CD4-positive, alpha-beta T cell treated with Interleukin-4 for 4 hours (primary cell): ENCODE data around the gene EFNB1.

Experiments used
- DNase-seq: peaks from one replicate; pipeline ENCODE4 v3.0.0-alpha.2; 2020

EFNB1 gene

DNA sequence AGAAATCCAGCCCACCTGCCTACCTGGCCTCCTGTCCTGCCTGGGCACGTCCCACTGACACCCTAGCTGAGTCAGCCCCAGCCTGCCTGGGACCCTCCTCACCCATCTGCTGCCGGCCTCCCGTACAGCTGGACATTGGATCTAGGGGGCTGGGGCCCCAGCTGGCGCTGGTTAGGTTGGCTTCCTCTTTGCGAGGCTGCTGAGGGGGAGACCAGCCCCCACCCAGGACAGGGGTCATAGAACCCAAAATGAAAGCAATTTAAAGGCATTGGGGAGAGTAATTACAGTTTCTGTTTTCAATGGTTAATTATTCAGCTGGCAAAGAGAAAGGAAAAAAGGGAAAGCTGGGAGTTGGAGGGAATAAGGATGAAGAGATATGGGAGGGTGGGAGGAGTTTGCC, 15.8 kb downstream of the EFNB1 start:
- no peak for DNase-seq

GRCh38 chrX:68846536-68846935, 17.7 kb downstream of the EFNB1 start:
- DNase-seq: no peak

GRCh38 chrX:68847172-68847571, 18.4 kb downstream of the EFNB1 start:
- no peak for DNase-seq

- no peak for DNase-seq
Measured at GRCh38 chrX:68848189-68848940, 19.5 kb downstream of the EFNB1 start.

GRCh38 chrX:68851082-68851481, 22.3 kb downstream of the EFNB1 start:
- DNase-seq: no peak

DNA sequence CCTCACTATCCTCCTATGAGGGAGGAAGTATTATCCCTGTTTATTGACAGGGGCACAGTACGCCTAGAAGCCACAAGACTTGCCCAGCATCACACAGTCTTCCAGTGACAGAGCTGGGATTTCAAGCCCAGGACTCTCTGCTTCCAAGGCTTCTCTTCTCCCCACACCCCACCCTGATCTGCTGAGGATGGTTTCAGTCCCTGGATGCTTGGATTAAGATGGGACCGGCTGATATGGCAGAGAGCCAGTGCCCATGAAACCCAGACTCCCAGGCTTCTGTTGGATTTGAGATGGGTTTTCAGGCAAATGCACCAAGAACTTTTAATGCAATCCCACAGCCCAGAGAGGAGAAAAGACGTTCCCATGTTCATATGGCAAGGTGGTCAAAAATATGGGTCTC, 23.2 kb downstream of the EFNB1 start:
- no peak for DNase-seq

DNA sequence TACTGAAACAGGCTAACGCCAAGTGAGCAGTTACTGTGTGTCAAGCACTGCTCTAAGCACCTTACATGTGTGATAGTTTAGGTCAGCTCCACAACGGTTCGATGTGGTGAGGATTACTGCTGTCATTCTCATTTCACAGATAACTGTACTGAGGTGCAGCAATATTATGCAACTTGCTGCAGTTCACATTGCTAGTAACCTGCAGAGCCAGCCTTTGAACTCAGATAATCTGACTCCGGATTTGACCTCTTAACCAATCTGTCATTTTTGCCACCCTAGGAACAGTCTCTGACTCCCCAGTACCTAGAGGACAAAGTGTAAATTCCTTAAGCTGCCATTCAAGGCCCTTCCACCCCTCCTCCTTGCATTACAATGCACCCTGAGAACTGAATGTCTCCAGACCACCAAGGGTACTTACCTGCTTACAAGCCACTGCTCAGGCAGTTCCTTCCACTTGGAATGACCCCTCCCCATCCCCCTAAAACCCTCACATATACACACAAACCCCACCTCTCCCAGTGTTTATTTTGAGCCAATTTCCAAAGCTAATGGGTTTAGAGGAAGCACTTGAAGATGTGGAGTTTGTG, 24.9 kb downstream of the EFNB1 start:
- no peak for DNase-seq

DNA sequence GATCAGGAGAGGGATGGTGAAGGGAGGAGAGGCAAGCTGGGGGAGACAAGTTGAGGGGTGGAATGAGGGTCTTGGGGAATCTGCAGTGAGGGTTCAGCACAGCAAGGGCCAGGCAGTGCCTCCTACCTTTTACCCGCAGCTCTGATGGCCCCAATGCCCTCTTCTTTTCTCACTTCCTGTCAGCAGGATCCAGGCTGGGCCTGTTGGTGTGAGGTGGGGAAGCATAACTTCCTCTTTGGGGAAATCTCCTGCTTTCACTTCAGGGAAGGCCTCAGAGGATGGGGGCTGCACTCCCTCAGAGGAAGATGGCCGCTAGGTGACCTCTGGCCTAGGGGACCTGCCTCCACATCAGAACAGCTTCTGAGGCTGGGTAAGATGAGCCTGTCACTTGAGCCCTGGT, 36.5 kb downstream of the EFNB1 start:
- DNase-seq: no peak

DNA sequence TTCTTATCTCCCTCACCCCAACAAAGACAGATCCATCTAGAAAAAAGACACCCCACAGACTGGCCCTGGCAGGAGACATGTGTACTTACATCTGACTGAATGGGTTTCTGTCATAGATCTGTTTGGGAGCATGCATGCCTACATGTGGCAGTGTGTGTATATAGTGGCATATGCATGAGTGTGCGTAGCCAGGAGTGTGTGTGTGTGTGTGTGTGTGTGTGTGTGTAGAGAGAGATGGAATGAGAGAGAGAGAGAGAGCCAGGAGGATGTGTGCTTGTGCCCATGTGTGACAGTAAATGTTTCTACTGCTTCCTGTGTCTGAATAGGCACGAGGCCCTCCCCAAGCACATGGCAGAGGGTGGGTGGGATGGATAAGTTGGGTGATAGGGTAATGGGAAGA, 37.1 kb downstream of the EFNB1 start:
- no peak for DNase-seq

- DNase-seq: no peak
Measured at GRCh38 chrX:68867458-68868112, 38.8 kb downstream of the EFNB1 start.

- no peak for DNase-seq
Measured at GRCh38 chrX:68868316-68868715, 39.5 kb downstream of the EFNB1 start.

DNA sequence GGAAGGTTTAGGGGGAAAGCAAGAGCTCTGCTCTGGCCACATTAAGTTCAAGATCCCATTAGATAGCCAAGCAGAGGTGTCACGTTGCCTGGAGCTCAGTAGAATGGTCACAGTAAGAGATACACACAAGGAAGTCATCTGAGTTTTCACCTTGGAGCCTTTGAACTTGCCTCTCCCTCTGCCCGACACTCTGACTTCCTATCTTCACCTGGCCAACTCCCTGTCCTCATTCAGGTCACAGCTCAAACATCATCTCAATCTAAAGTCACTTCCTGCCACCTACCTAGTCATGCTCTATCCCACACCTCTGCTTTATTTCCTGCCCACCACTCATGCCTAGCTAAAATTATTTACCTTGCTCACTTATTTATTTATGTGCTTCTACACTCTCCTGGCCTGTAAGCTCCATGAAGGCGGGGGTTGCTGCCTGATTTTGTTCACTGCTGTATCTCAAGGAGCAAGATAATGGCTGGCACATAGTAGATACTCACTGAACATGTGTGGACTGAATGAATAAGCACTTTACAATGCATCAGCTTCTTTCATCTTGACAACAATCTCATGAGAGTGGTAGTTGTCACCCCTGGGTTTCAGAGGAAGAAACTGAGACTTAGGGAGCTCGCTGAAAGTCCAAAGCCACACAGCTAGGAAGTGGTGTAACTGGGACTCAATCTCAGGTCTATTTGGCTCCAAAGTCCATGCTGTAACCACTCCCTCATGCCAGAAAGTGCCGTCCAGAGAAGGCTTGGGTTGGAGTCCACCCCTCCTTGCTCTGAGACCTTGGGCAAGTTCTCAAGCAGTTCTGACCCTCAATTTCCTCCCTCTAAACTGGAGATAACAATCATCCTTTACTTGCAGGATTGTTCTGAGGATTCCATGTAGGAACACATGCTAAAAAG, 40.3 kb downstream of the EFNB1 start:
- no peak for DNase-seq

GRCh38 chrX:68870357-68870756, 41.5 kb downstream of the EFNB1 start:
- no peak for DNase-seq

DNA sequence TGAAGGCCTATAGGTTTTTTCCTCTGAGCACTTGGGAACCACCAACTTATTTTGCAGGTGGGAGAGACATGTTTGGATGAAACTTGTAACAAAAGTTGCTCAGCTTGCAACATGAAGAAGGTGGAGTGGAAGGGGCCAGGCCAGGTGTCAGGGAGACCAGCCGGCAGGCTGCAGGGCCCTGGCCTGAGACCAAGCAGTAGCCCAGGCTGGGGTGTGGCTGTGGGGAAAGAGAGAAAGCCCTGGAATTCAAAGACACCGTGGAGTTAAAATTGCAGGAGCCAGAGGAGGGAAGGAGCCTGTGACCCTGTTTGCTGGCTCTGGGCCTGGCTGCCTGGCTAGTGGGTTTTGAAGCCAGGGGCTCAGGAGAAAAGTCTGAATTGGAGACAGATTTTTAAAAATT, 43.4 kb downstream of the EFNB1 start:
- DNase-seq: no peak

DNA sequence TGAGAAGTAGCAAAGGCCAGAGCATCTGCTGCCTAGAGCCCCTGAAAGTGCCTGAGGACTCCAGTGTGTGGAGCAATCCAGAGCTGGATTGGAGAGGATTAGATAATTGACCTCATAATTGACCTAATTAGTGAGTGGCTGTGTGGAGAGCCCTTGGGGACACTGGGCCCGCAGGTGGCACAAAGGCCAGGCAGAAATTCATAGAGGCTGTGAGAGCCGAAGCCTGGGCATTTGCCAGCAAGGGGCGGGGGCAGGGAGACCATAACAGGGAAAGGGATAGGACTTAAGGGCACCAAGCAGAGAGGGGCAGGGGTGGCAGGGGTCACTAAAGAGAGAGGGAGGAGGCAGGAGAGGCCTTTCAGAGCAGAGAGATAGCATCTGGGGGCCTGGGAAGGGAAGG, 45.3 kb downstream of the EFNB1 start:
- no peak for DNase-seq

- no peak for DNase-seq
Measured at GRCh38 chrX:68876731-68877130, 47.9 kb downstream of the EFNB1 start.

DNA sequence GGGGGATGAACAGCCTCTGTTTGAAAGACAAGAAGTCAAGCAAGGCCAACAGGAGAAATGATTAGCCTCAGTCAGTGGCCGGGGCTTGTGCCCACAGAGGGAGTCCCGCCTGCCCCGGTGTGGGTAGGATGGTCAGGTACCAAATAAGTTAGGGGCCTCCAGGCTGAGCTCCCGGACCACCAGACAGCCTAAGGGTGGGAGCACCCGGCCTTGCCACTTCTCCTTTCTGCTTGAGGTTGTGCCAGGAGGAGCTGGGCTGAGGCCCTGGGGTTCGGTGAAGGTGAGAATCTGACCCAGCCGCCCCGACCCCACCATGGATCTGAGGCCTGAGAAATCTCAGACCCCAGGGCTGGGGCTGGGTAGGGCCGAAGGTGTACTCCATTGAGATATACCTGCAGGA, 48.8 kb downstream of the EFNB1 start:
- no peak for DNase-seq

GRCh38 chrX:68878977-68879645, 50.3 kb downstream of the EFNB1 start:
- DNase-seq: no peak

GRCh38 chrX:68880846-68881552, 52.2 kb downstream of the EFNB1 start:
- no peak for DNase-seq

- DNase-seq: no peak
Measured at GRCh38 chrX:68881911-68882310, 53.1 kb downstream of the EFNB1 start.

DNA sequence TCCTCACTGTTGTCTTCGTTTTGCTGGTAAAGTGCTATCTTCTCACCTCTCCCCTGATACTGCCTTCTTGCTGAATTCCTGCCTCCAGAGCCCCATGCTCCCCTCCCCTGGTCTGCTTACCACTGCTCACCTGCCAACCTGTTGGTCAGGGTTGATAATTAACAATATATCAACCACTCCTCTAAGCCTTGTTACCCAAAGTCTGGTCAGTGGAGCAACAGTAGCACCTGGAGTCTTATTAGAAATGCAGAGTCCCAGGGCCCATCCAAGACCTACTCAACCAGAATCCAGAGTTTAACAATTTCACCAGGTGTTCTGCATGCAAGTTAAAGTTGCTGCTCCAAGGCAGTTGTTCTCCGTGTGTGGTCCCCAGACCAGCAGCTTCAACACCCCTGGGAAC, 55.0 kb downstream of the EFNB1 start:
- no peak for DNase-seq

- DNase-seq: no peak
Measured at GRCh38 chrX:68889249-68889648, 60.4 kb downstream of the EFNB1 start.
